KOPT-K1 (cell line): ENCODE results near the gene COMMD1.
"Not testable (repeated sequence)": the region's sequence is repeated elsewhere in the genome, so short reads cannot be mapped to it uniquely, and the experiment has no call there.

Experiments
- H3K27ac ChIP-seq: fragments of 200-600 bp; sonication (generic); 2 replicates; pipeline ENCODE4 v1.5.1; 2016; ENCODE audit warnings: antibody characterized with exemption, mild to moderate bottlenecking, low read depth, low read length; ENCODE audit not compliant: poor library complexity, severe bottlenecking
- H3K36me3 ChIP-seq: fragments of 200-600 bp; sonication (generic); 2 replicates; pipeline ENCODE4 v1.5.1; 2017; ENCODE audit warnings: antibody characterized with exemption, mild to moderate bottlenecking, low read length, moderate library complexity; ENCODE audit not compliant: insufficient read depth
- H3K9me3 ChIP-seq: fragments of 200-600 bp; sonication (generic); 2 replicates; pipeline ENCODE4 v1.5.1; 2017; ENCODE audit warnings: antibody characterized with exemption, low read length, mild to moderate bottlenecking; ENCODE audit not compliant: insufficient read depth, poor library complexity, severe bottlenecking

COMMD1 gene

DNA sequence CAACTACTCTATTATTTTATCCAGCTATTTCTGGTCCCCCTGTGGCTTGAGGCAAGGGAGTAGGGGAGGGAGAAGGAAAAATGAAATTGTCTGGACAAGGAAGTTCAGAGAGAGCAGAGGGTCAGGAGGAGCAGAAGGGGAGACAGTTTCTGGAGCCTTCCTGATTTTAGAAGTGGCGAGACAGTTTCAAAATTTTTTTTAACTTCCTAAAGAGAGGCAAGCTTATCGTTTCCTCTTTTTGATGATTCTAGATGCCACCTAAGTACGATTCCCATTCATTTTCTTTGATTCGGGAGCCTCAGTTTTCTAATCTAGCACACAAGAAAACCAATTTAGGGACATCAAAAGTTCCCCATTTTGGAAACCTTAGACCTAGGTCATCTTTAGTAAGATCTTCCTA is 193.6 kb downstream of the COMMD1 start:
- H3K36me3 ChIP-seq = no peaks in the 10 kb centered on the region
- no peak overlapping the region for H3K27ac ChIP-seq
- no peaks in the 10 kb centered on the region for H3K9me3 ChIP-seq

DNA sequence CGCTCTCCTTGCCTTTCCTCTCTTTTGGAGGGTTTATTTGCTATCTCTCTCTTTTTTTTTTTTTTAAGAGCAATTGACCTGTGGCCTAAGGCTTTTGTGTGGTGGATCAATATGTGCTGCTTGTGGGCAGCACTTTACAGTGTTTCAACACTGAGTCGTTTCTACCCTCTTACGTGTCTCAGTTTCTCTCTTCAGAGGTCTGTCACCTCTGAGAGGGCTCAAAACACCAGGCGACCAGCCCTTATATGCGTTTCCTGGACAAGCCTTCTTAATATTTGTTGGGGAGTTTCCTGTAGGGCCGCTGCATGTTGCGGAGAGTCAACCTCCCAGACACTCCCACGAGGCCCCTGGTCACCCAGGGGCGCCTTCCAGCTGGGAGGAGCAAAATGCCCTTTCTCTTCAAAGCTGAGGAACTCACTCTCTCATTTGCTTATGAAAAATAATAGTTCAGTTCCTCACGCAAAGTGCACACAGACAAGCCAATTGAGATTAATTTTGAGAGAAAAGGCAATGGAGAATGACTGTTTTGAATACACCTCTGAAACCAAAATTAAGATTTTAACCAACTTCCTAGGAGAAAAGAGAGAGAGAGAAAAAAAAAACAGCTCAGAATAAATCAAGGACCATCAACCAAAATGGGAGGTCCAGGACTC is 194.2 kb downstream of the COMMD1 start:
- Histone ChIP-seq H3K27ac (no peak overlapping the region), H3K36me3 (no peaks in the 10 kb centered on the region), H3K9me3 (no peaks in the 10 kb centered on the region)

DNA sequence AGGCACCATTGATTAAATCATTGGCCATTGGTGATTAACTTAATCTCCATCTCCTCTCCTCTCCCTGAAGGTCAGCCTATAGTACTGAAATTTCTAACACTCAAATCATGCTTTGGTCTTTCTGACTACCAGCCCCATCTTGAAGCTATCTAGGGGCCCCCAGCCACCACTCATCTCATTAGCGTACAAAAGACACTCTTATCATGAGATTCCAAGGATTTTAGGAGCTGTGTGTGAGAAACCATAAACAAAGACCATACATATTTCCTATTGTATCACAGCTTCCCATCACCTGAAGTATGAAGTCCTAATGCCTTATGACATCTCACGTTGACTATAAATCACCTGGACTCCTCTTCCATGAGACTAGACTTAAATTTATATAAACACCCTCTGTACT is 196.4 kb downstream of the COMMD1 start:
- Histone ChIP-seq H3K9me3 (no peaks in the 10 kb centered on the region), H3K36me3 (no peaks in the 10 kb centered on the region), H3K27ac (no peak overlapping the region)

DNA sequence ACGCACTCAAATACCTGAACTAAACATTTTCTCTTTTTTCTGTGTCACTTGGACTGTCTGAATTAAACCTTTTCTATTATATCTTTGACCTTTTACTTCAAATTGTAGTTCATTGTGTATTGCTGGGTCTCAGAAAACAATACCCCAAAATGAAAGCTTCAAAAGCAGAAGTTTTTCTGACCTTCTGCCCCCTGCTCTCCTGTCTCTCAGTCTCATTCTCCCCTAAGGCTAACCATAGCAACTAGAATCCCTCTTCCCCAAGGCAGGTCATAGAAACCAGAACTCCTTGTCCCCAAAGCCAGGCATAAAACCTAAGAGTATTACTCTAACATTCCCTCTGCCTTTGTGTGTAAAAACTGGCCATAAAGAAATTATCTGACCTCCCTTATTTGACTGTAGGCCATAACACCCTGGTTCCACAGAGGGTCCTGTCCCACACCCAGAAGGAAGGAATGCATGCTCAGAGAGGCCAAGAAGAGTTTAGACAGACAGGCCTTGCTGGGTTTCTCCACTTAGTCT is 197.0 kb downstream of the COMMD1 start:
- Histone ChIP-seq H3K36me3 (no peaks in the 10 kb centered on the region), H3K27ac (no peak overlapping the region), H3K9me3 (no peaks in the 10 kb centered on the region)

DNA sequence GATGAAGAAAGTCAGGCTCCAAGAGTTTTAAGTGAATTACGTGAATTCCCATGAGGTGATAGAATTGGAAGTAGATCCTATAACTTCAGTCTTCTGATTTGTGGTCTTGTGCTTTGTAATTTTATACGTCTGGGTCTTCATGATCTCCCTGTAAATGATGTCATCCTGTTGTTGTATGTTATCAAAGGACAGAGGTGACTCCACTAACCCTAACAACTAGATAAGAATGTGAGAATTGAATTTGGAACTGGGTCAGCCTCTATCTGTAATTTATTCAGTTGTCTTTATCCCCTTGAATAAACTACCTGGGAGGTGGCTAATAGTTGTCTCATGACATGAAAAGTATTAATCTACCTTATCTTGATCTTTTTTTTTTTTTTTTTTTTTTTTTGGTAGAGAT is 204.1 kb downstream of the COMMD1 start:
- Histone ChIP-seq H3K27ac (no peak overlapping the region), H3K9me3 (no peaks in the 10 kb centered on the region)

DNA sequence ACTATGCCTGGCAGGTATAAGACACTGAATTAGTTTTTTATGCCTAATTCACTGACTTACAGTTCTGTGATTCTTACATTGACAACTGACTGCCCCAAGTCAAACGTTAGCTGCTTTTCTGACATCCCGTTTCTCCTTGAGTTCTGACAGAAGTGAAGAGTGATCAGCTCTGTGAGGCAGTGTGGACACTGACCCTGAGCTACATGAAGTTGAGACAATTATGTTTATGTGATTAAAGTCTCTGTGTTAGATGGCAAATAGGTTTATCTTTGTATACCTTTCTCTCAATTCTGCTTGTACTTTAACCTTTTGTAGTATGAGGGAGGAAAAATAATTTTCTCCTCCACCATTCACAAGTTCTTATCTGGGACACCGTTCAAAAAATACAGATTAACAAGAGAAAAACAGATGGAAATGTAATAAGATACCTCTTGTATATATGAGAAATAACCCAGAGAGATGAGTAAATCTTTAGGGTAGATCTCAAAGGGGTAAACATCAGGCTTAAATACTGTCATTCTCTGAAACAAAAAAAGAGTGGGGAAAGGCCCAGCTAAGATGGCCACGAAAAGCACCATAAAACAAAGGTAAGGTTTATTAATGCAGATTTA is 205.0 kb downstream of the COMMD1 start:
- Histone ChIP-seq H3K36me3 (no peaks in the 10 kb centered on the region), H3K9me3 (no peaks in the 10 kb centered on the region), H3K27ac (no peak overlapping the region)

More for the DNA sequence above, 204.1 kb downstream of the COMMD1 start:
- H3K36me3 ChIP-seq = no peaks in the 10 kb centered on the region

DNA sequence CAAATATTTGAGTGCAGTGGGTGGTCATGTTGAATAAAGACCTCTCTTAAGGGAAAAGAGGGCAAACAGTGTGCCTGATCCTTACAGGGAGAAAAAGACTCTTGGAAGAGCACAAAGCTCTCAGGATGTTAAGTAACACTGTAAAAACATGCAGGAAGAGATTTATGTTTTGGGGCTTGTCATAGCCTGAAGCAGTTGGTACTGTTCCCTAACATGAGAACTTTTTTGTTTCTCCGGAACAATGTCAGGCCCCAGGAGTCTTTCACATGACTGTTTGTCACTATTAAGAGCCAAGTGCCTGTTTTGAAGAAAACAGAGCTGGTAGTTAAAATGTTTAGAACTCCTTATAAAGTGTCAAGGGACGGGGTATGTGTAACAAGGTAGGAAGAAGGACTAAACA is 206.7 kb downstream of the COMMD1 start:
- H3K27ac ChIP-seq = no peak overlapping the region

DNA sequence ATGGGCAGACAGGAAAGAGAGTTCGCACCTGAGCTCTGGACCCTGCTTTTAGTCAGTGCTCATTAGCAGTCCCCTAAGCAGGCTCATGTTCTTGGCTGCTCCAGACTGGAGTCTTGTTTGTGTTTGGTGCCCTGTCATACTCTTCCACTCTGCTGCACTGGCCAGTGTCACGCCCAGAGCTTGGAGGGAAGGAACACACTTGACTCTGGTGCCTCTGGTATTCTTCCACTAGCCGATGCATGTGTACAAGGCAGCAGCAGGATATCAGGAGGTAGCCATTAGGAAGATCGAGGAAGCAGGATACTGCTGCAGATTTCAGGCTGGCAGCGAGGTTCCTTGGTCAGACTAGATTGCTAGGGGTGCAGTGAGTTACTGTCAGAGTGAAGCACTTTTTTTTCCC is 209.1 kb downstream of the COMMD1 start:
- Histone ChIP-seq H3K36me3 (no peaks in the 10 kb centered on the region), H3K9me3 (no peaks in the 10 kb centered on the region), H3K27ac (no peak overlapping the region)

More for the DNA sequence above, 206.7 kb downstream of the COMMD1 start:
- Histone ChIP-seq H3K9me3 (no peaks in the 10 kb centered on the region), H3K36me3 (no peaks in the 10 kb centered on the region)

DNA sequence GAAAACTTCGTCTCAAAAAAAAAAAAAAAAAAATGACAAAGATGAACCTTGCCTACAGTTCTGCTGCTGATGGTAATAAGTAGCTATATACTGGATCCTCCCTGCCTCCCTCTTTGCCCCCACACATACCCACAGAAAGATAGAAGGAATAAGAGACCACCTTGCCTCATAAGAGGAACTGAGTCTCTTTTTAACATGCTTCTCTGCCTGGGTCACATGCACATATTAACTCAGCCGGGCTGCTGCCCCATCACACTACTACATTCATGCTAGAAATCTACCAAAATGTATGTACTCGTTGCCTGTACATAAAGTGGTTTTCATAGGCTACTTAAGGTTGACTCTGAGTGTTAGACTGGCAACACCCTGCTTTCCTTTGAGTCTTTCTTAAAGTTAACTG is 211.5 kb downstream of the COMMD1 start:
- H3K9me3 ChIP-seq = no peaks in the 10 kb centered on the region
- H3K27ac ChIP-seq = no peak overlapping the region
- H3K36me3 ChIP-seq = no peaks in the 10 kb centered on the region

DNA sequence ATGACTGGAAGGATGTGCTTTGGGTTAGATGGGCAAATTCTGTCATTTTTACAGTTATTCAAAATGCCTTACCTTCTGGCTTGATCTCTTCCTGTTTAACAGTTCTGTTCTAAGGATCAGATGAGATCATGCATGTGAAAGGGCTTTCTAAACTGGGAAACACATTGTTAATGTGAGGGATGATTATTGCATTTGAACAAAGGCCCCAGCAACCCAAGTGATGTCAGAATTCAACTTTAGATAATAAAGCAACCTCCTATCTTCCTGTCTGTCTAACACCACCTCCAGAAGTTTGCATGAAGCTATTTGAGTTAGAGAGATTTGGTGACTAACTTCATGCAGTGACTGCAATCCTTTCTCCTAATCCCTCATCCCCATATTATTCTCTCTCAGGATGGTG is 212.7 kb downstream of the COMMD1 start:
- Histone ChIP-seq H3K36me3 (no peaks in the 10 kb centered on the region), H3K9me3 (no peaks in the 10 kb centered on the region), H3K27ac (peak overlapping the region; percentile 1)

DNA sequence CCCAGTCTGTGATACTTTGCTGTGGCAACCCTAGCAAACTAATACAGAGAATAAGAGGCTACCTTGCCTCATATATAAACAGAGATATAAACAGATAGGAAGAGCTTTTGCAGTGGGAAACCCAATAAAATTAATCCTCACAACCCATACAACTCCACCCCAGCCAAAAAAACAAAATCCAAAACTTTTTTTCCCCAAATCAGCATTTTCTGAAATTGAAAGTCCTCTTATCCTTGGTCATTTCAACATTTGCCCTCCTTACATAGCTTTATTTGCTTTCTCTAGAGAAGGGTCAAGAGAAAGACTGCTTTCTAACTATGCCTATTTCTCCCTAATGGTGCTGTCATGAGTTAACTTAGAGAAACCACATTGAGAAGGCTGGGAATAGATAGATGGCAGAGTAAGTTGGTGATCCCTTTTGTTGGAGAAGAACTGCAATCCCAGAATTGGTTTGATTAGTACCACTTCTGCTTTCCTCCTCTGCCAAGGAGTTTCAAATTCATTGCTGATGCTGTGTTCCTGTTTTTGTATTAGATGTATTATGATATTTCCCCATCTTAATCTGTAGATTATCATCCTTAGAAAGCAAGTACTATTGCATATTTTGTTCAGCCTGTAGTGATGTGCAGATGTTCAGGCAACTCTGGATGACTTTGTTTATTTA is 214.0 kb downstream of the COMMD1 start:
- no peaks in the 10 kb centered on the region for H3K9me3 ChIP-seq
- no peak overlapping the region for H3K27ac ChIP-seq
- H3K36me3 ChIP-seq = no peaks in the 10 kb centered on the region

DNA sequence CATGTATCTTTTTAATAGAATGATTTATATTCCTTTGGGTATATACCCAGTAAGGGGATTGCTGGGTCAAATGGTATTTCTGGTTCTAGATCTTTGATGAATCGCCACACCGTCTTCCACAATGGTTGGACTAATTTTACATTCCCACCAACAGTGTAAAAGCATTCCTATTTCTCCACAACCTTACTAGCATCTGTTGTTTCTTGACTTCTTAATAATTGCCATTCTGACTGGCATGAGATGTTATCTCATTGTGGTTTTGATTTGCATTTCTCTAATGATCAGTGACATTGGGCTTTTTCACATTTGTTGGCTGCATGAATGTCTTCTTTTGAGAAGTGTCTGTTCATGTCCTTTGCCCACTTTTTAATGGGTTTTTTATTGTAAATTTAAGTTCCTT is 220.8 kb downstream of the COMMD1 start:
- H3K9me3 ChIP-seq, H3K27ac ChIP-seq, H3K36me3 ChIP-seq: not testable (repeated sequence)

DNA sequence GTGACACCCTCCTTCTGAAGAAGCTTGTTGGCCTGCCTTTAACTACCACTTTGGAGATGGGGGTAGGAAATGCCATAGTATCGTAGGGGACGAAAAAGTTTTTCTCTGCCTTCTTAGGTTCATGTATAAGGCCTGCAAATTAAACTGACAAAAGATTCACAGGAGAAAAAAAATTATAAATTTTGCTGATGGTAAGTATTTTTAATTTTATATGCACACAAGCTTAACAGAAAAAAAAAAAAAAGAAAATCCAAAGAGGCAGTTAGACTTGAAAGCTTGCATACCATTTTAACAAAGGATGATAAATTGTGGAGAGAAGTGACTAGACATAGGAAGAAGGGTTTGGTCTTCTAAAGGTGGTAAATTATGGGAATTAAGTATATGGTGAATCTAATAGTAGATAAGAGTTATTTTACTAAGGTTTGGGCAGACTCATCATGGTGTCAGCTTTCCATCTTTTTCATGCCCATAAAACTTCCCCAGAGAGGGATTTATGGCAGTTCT is 227.9 kb downstream of the COMMD1 start:
- no peaks in the 10 kb centered on the region for H3K36me3 ChIP-seq
- H3K27ac ChIP-seq = no peak overlapping the region
- peaks cover 4% of the 10 kb centered on the region for H3K9me3 ChIP-seq

DNA sequence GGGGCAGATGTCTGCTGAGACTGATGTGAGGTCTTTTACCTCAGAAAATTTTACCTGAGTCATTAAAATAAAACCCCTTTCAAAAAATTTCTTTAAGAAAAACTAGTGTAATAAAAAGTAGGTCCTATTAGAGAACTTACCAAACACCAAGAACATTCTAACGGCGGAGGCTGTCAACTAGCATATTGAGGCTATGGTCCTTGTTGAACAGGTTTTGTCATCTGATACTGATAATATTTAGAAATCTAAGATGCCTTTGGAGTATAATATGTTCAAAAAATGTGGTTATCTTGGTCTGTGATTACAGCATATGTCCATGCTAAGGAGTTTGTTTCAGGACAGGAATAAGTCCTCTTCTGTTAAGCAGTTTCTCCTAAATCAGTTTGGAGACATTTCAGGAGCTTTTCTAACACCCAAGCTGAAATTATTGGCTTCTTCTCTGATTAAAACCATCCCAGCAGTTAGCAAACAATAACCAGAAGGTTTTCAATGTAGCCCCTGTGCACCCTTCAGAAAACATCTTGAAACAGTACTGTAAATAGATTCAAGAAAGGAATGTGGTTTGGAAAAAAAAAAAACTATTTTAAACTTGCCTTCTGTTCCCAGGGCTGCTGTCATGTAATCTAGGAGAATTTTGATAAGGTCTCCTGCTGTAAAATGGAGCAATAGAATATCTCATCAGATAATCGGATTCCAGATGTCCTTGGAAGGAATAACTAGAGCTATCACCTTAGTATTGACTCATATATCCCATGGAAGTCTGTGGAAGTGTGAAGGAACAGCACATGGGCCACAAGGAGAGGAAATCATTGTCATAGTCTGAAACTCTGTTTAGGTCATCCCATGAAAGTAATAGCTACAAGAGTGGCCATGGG is 231.7 kb downstream of the COMMD1 start:
- no peaks in the 10 kb centered on the region for H3K36me3 ChIP-seq
- peaks cover 4% of the 10 kb centered on the region for H3K9me3 ChIP-seq
- H3K27ac ChIP-seq = no peak overlapping the region
